ENCODE data around the gene THSD7B. TPM values are rescaled to one million over a fixed set of nuclear protein-coding genes. Genes with fewer than 3 reads are reported as not detected.

The THSD7B gene
- total and polyA plus RNA-seq, 10 of the 15 experiments (the other 5 are each of a cell fraction or from before 2014, with no cell fraction given): 0.03 to 0.56 (median 0.28) TPM

DNA sequence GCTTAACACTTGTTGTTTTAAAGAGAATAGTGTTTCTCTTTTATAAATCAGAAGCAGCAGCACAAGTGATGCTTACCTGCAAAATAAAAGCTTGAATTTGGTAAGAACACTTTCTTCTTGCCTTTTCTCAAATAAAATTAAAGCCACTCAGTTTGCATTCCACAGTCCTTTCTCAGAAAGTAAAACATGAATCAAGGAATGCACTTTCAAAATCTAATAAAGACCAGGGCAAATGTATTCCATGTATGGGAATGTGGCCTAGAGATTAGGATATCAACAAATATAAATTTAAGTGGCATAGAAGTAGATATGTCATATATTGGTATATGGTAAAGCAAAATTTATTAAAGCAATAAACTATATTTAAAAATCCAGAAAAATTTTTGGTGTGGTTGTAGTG, 352.8 kb downstream of the THSD7B start (continued):
- no peak for TF ChIP-seq NBN (IDR thresholded peaks at IDR 0.05)

DNA sequence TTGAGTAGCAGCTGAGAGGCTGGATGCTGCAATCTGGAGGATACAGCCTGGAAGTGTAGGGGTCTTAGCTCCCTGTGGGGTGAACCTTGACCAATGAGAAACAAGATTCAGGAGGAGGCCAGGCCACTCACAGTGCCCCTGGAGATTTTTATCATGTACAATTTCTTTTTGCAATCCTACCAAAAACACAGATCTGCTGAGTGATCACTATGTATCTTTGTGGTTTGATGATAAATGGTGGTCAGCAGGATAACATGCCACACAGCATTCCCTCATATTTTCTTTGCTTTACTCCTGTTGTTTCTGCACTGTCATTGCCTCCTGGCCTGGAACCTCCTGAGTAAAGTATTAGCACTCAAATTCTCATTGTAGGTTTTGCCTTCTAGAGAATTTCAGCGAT, 357.9 kb downstream of the THSD7B start:
- in situ Hi-C loops (cut with MboI) (no loop called here), intact Hi-C loops (cut with micrococcal nuclease; ENCODE audit: unreplicated experiment) (no loop called here)
- ATAC-seq (no peak), FAIRE-seq (no peak), DNase-seq (ENCODE audit: low read depth, low spot score) (no peak)
- H3K4me3 ChIP-seq: no peak overlapping the region
- POLR2A ChIA-PET: no interaction called here
- H3K9ac ChIP-seq (ENCODE audit: control insufficient read depth, insufficient read depth, low read length): no peak overlapping the region
- no peak overlapping the region for H3K4me2 ChIP-seq (ENCODE audit: control insufficient read depth, insufficient read depth)
- TF ChIP-seq STAT3 (IDR thresholded peaks at IDR 0.05; ENCODE audit: low read depth, low read length) (no peak), PRDM15 (CRISPR knock-in tag; IDR thresholded peaks at IDR 0.05) (no peak), YBX1 (IDR thresholded peaks at IDR 0.05) (no peak), KLF5 (IDR thresholded peaks at IDR 0.05; ENCODE audit: partially characterized antibody) (no peak), SIX5 (IDR thresholded peaks at IDR 0.05; ENCODE audit: low read depth, low read length, severe bottlenecking) (no peak), ZBTB11 (CRISPR knock-in tag; IDR thresholded peaks at IDR 0.05) (no peak), POLR2A (IDR thresholded peaks at IDR 0.05; ENCODE audit: low read depth, low read length) (no peak), SIN3A (IDR thresholded peaks at IDR 0.05; ENCODE audit: low read depth, low read length) (no peak)
- RAD21 ChIA-PET (ENCODE audit: unreplicated experiment): no interaction called here
- WGBS (ENCODE audit: insufficient coverage, insufficient replicate concordance, low lambda C conversion rate, missing lambda C conversion rate): 0% methylated on average over 1 of the region's 1 CpG
- no peaks in the 10 kb centered on the region for H3K9me3 ChIP-seq (replicated peaks; ENCODE audit: control insufficient read depth, insufficient read depth, low read length)
- SMC1A ChIA-PET (ENCODE audit: uncharacterized antibody, unreplicated experiment): interaction anchor here (1.1 to 1.3 kb wide), 2 partner anchors 29 to 99 kb away, joined by 3 read pairs; no protein-coding TSS in a partner anchor
- no peaks in the 10 kb centered on the region for H3K79me2 ChIP-seq (ENCODE audit: control insufficient read depth, insufficient read depth, low read length)
- H2AFZ ChIP-seq (ENCODE audit: control insufficient read depth, low read depth, low read length): no peak overlapping the region
- H3K36me3 ChIP-seq (ENCODE audit: control insufficient read depth in 2 of 2, insufficient read depth in 2 of 2, low read length in 1 of 2): no peaks in the 10 kb centered on the region
- H3K27ac ChIP-seq (ENCODE audit: control insufficient read depth, insufficient read depth): no peak overlapping the region
- BruUV-seq (replicated peaks): no TSS peak
- H4K20me1 ChIP-seq (ENCODE audit: control insufficient read depth, insufficient read depth): no peaks in the 10 kb centered on the region
- no peaks in the 10 kb centered on the region for H3K27me3 ChIP-seq (replicated peaks in 1 of 2; ENCODE audit: control insufficient read depth in 2 of 2, insufficient read depth in 2 of 2, low read length in 1 of 2)
- CTCF ChIA-PET: interaction anchor here (0.5 kb wide), 1 partner anchor 102 kb away, joined by 3 read pairs; no protein-coding TSS in a partner anchor
- H3K4me1 ChIP-seq (ENCODE audit: control insufficient read depth, insufficient read depth, low read length): no peaks in the 10 kb centered on the region
